B cell (primary cell): Measurements from ENCODE around the gene BTBD17. TPM values are rescaled to one million over a fixed set of nuclear protein-coding genes. Genes with fewer than 3 reads are reported as not detected.

Source experiments
- ATAC-seq: fragments of 200-7000 bp; cut with Tn5 transposase; one replicate; pipeline ENCODE4 v1.10.0; 2021; ENCODE audit warnings: low read depth, mild to moderate bottlenecking, moderate number of reproducible peaks, moderate library complexity
- CTCF ChIA-PET: fragments of 350-600 bp; sonication (Branson Sonifier 250); formaldehyde crosslinking; loops from one replicate; lab custom pipeline; 2021; ENCODE audit warnings: antibody characterized with exemption, inconsistent platforms; lab: Charles Lee
- POLR2A ChIA-PET: fragments of 350-600 bp; sonication (Branson Sonifier 250); formaldehyde crosslinking; loops from one replicate; lab custom pipeline; 2021; ENCODE audit warnings: antibody characterized with exemption; lab: Charles Lee
- DNase-seq: peaks from one replicate; pipeline ENCODE4 v3.0.0; 2013
- H2AFZ ChIP-seq: 2 replicates; pipeline ENCODE4 v1.6.1; 2012; ENCODE audit warnings: mild to moderate bottlenecking, low read depth, low read length; ENCODE audit not compliant: insufficient read depth, poor library complexity, severe bottlenecking
- H3K27ac ChIP-seq, 2 donors: 1 replicate in 1 of 2; 2 replicates in 1 of 2; pipeline ENCODE4 v1.5.1; 2012 to 2013; ENCODE audit warnings: low read length in 2 of 2, mild to moderate bottlenecking in 2 of 2, moderate library complexity in 1 of 2
- H3K27me3 ChIP-seq, 4 experiments: fragments of 200-600 bp in 1 of 4; sonication (generic) in 1 of 4; replicated peaks in 1 of 4; 1 replicate in 2 of 4; 2 replicates in 2 of 4; pipeline versions ENCODE4 v1.6.1 to v1.7.0; 2013 to 2016; ENCODE audit warnings: low read length in 3 of 4, mild to moderate bottlenecking in 2 of 4, mixed read lengths in 1 of 4, moderate library complexity in 1 of 4; ENCODE audit not compliant: insufficient read depth in 4 of 4, control insufficient read depth in 3 of 4; ENCODE audit errors: control extremely low read depth in 1 of 4
- H3K36me3 ChIP-seq, 2 experiments: replicated peaks in 1 of 2; 1 replicate in 1 of 2; 2 replicates in 1 of 2; pipeline versions ENCODE4 v1.6.1 to v1.7.1; 2013; ENCODE audit warnings: low read length in 1 of 2; ENCODE audit not compliant: insufficient read depth in 2 of 2, control insufficient read depth in 1 of 2; ENCODE audit errors: control extremely low read depth in 1 of 2, extremely low read depth in 1 of 2
- H3K4me1 ChIP-seq, 2 donors: fragments of 200-600 bp in 1 of 2; sonication (generic) in 1 of 2; 1 replicate in 1 of 2; 2 replicates in 1 of 2; pipeline versions ENCODE4 v1.5.1 to v1.6.1; 2013 to 2017; ENCODE audit warnings: low read length in 2 of 2; ENCODE audit not compliant: control insufficient read depth in 2 of 2, insufficient read depth in 2 of 2
- H3K4me2 ChIP-seq: replicated peaks from 2 replicates; pipeline ENCODE3; 2012; ENCODE audit warnings: mild to moderate bottlenecking, low read depth, low read length; ENCODE audit not compliant: poor library complexity, severe bottlenecking
- H3K4me3 ChIP-seq, 5 experiments: fragments of 200-600 bp in 1 of 5; sonication (generic) in 1 of 5; 1 replicate in 3 of 5; 2 replicates in 2 of 5; pipeline versions ENCODE4 v1.5.1 to v1.7.0; 2011 to 2016; ENCODE audit warnings: low read length in 4 of 5, mild to moderate bottlenecking in 4 of 5, low read depth in 2 of 5, control low read depth in 1 of 5, moderate library complexity in 1 of 5; ENCODE audit not compliant: insufficient read depth in 1 of 5; ENCODE audit errors: control extremely low read depth in 1 of 5, extremely low read depth in 1 of 5
- H3K79me2 ChIP-seq: fragments of 200-600 bp; sonication (generic); one replicate; pipeline ENCODE4 v1.6.0; 2016; ENCODE audit warnings: low read length; ENCODE audit not compliant: control insufficient read depth, insufficient read depth
- H3K9ac ChIP-seq: fragments of 200-600 bp; sonication (generic); 2 replicates; pipeline ENCODE4 v1.6.1; 2017; ENCODE audit warnings: mild to moderate bottlenecking, low read length, moderate library complexity
- H3K9me3 ChIP-seq, 3 donors: one replicate each; pipeline versions ENCODE4 v1.6.1 to v1.7.1; 2013; ENCODE audit warnings: low read length in 2 of 3; ENCODE audit not compliant: control insufficient read depth in 2 of 3, insufficient read depth in 1 of 3; ENCODE audit errors: control extremely low read depth in 1 of 3
- H4K20me1 ChIP-seq: 2 replicates; pipeline ENCODE4 v1.6.0; 2012; ENCODE audit warnings: mild to moderate bottlenecking, low read length; ENCODE audit not compliant: insufficient read depth, control insufficient read depth, poor library complexity, severe bottlenecking
- H3K27ac Mint-ChIP-seq: one replicate; pipeline ENCODE4 v1.8.0; 2021; ENCODE audit warnings: mixed read lengths
- H3K27me3 Mint-ChIP-seq: one replicate; pipeline ENCODE4 v1.8.0; 2021; ENCODE audit warnings: mixed read lengths
- H3K4me1 Mint-ChIP-seq: one replicate; pipeline ENCODE4 v1.8.0; 2021; ENCODE audit warnings: mixed read lengths
- H3K4me3 Mint-ChIP-seq: one replicate; pipeline ENCODE4 v1.8.0; 2021; ENCODE audit warnings: mixed read lengths
- H3K9me3 Mint-ChIP-seq: one replicate; pipeline ENCODE4 v1.8.0; 2022; ENCODE audit warnings: mixed read lengths; ENCODE audit not compliant: insufficient read depth
- EZH2 ChIP-seq: IDR thresholded peaks from 2 replicates; pipeline ENCODE4 v1.6.1; 2012; ENCODE audit warnings: borderline replicate concordance, low read depth, mild to moderate bottlenecking, moderate library complexity, low read length; ENCODE audit not compliant: insufficient read depth, poor library complexity, severe bottlenecking
- WGBS: methylation state at CpG from one replicate; pipeline ENCODE4 v1.1.5; 2013; ENCODE audit warnings: missing lambda C conversion rate; ENCODE audit not compliant: insufficient coverage; 5-methylcytosine and 5-hydroxymethylcytosine counted together
- intact Hi-C: fragments of 100-400 bp; cut with micrococcal nuclease; formaldehyde crosslinking; loops from one replicate; pipeline ENCODE4 v1.10.0; 2022
- polyA plus RNA-seq: library from polyadenylated mRNA; depleted of rRNA; stranded (reverse); fragments of >200 nt; gene quantifications from 2 replicates; pipeline ENCODE4 v1.2.3, GENCODE V29; 2012
- total RNA-seq, 2 donors: library from RNA; stranded (reverse); fragments of 120-200 nt in 1 of 2; gene quantifications; 1 replicate in 1 of 2; 2 replicates in 1 of 2; pipeline versions ENCODE4 v1.2.3 to v1.2.4, GENCODE V29; 2013 to 2022
- TF ChIP-seq, protein P1 (sequence below): fragments of 200-600 bp; IDR thresholded peaks from one replicate; pipeline ENCODE4 v1.8.0; 2022; ENCODE audit warnings: antibody characterized with exemption, mild to moderate bottlenecking

The BTBD17 gene
- total and polyA plus RNA-seq, 2 donors (not counting 1 experiment from before 2014, with no cell fraction given), result not detected

GRCh38 chr17:74369221-74369620 lies 7.6 kb upstream of the BTBD17 start:
- CTCF ChIA-PET, result interaction anchor here (0.6 to 6.7 kb wide), 18 partner anchors 11 to 367 kb away, joined by 3 to 65 read pairs (median 6); partner anchors contain the start of gene CD300LB
- H3K9me3 Mint-ChIP-seq, result no peaks in the 10 kb centered on the region
- no peak overlapping the region for H3K27ac Mint-ChIP-seq
- peaks cover 0 to 29% (median 6%) of the 10 kb centered on the region in 4 experiments for H3K27me3 ChIP-seq
- peak overlapping the region; percentile 34 for H2AFZ ChIP-seq
- peak overlapping the region; percentile 53 for H3K4me2 ChIP-seq
- ATAC-seq, result peak; percentile 46
- H3K4me1 Mint-ChIP-seq, result peaks cover 12% of the 10 kb centered on the region
- no peaks in the 10 kb centered on the region for H3K36me3 ChIP-seq
- no peak overlapping the region for H3K4me3 ChIP-seq
- H3K27me3 Mint-ChIP-seq, result peaks cover 19% of the 10 kb centered on the region
- no peak overlapping the region for H3K4me3 Mint-ChIP-seq
- H3K4me1 ChIP-seq, result peaks cover 12 to 16% of the 10 kb centered on the region in 2 donors
- POLR2A ChIA-PET, result no interaction called here
- H3K27ac ChIP-seq, result no peak overlapping the region
- TF ChIP-seq, protein P1, sequence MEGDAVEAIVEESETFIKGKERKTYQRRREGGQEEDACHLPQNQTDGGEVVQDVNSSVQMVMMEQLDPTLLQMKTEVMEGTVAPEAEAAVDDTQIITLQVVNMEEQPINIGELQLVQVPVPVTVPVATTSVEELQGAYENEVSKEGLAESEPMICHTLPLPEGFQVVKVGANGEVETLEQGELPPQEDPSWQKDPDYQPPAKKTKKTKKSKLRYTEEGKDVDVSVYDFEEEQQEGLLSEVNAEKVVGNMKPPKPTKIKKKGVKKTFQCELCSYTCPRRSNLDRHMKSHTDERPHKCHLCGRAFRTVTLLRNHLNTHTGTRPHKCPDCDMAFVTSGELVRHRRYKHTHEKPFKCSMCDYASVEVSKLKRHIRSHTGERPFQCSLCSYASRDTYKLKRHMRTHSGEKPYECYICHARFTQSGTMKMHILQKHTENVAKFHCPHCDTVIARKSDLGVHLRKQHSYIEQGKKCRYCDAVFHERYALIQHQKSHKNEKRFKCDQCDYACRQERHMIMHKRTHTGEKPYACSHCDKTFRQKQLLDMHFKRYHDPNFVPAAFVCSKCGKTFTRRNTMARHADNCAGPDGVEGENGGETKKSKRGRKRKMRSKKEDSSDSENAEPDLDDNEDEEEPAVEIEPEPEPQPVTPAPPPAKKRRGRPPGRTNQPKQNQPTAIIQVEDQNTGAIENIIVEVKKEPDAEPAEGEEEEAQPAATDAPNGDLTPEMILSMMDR, result no peak
- no peak for TF ChIP-seq EZH2
- no peaks in the 10 kb centered on the region for H4K20me1 ChIP-seq
- WGBS, result 5% methylated on average over 10 of the region's 10 CpGs
- H3K9ac ChIP-seq, result no peak overlapping the region
- H3K9me3 ChIP-seq, result no peaks in the 10 kb centered on the region
- intact Hi-C loops, result loop anchor here (5.0 kb wide), 1 partner anchor 233 kb away; no protein-coding TSS in a partner anchor
- no peaks in the 10 kb centered on the region for H3K79me2 ChIP-seq
- peak; percentile 56 for DNase-seq

DNA sequence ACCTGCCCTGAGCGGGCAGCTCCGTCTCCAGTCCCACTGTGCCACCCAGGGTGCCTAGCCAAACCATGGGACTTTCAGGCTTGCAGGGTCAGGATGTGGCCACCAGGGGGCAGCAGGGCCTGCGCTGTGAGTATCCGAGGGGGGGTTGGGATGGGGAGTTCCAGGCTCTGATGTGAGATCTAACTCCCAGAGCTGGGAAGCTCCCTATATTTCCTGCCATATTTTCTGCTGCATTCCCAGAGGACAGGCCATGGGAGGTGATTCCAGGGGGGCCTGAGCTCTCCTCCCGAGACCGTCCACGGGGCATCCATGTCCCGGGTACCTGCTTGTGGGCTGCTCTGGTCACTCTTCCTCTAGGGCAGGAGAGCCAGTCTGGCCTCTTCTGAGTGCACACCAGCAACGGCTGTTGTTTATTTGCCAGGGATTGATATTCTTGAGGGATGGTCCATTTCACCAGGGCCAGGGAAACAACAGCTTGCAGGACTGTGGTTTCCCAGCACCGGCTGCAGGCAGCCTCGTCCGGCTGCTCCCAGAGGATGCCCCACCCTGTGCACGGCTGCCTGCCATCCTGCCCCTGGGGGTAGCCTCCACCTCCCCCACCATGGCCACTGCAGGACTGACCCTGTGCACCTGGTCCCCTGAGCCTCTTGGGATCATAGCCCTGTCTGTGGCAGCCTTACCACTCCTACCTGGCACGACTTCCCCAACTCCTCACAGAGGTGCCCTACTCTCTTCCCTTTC lies 6.8 kb upstream of the BTBD17 start:
- DNase-seq (peak; percentile 79), ATAC-seq (peak; percentile 82)
- no peak overlapping the region for H3K27ac ChIP-seq
- intact Hi-C loops, result loop anchor here (1.0 to 5.0 kb wide), 4 partner anchors 89 to 278 kb away; no protein-coding TSS in a partner anchor
- H3K36me3 ChIP-seq, result no peaks in the 10 kb centered on the region
- 11% methylated on average over 13 of the region's 14 CpGs for WGBS
- TF ChIP-seq, protein P1, result peak; percentile 98
- no peak for TF ChIP-seq EZH2
- H2AFZ ChIP-seq, result peak overlapping the region; percentile 19
- peaks cover 12 to 16% of the 10 kb centered on the region in 2 donors for H3K4me1 ChIP-seq
- no peaks in the 10 kb centered on the region for H3K79me2 ChIP-seq
- ChIA-PET CTCF (interaction anchor here (0.7 to 6.7 kb wide), 30 partner anchors 10 to 497 kb away, joined by 3 to 65 read pairs (median 4); partner anchors contain the start of genes CD300H and CD300LB), POLR2A (no interaction called here)
- H3K27me3 ChIP-seq, result peaks cover 0 to 25% (median 6%) of the 10 kb centered on the region in 4 experiments
- no peaks in the 10 kb centered on the region for H4K20me1 ChIP-seq
- Mint-ChIP-seq H3K9me3 (no peaks in the 10 kb centered on the region), H3K4me1 (peaks cover 12% of the 10 kb centered on the region), H3K4me3 (no peak overlapping the region), H3K27ac (no peak overlapping the region), H3K27me3 (peaks cover 19% of the 10 kb centered on the region)
- H3K4me3 ChIP-seq, result no peak overlapping the region
- H3K9me3 ChIP-seq, result no peaks in the 10 kb centered on the region
- peak overlapping the region; percentile 53 for H3K4me2 ChIP-seq
- no peak overlapping the region for H3K9ac ChIP-seq
